ENCODE results near the gene NME5.

GRCh38 chr5:138177941-138178515, 38.8 kb upstream of the NME5 start:
- TF ChIP-seq POLR2AphosphoS5 (IDR thresholded peaks at IDR 0.05; ENCODE audit: low read depth, low read length) (no peak), TAF1 (IDR thresholded peaks at IDR 0.05; ENCODE audit: borderline replicate concordance, insufficient read depth, low read length) (no peak), SIN3A (IDR thresholded peaks at IDR 0.05; ENCODE audit: borderline replicate concordance, insufficient read depth, low read length) (peak; percentile 80; the same call in 1 of the 2 replicates)

Measured in PFSK-1 (cell line).